HCT116 (cell line): ENCODE measurements around the gene MAP6D1. TPM values are rescaled to one million over a fixed set of nuclear protein-coding genes. Genes with fewer than 3 reads are reported as not detected.

Experiments used
- ATAC-seq: fragments of 200-7000 bp; cut with Tn5 transposase; 2 replicates; pipeline ENCODE4 v1.9.1; 2020; ENCODE audit warnings: mild to moderate bottlenecking, moderate library complexity
- BruUV-seq: library from RNA; stranded (reverse); fragments of 400-500 nt; replicated peaks from 2 replicates; lab custom pipeline; 2021; lab: Mats Ljungman, UMichigan
- CTCF ChIA-PET: fragments of 300-600 bp; sonication (Branson Sonifier 250); formaldehyde crosslinking; loops from one replicate; lab custom pipeline; 2021; ENCODE audit warnings: antibody characterized with exemption; lab: Charles Lee
- POLR2A ChIA-PET: fragments of 300-600, 350-600 bp; sonication (Branson Sonifier 250); formaldehyde crosslinking; loops from one replicate; lab custom pipeline; 2021; ENCODE audit warnings: antibody characterized with exemption; lab: Charles Lee
- RAD21 ChIA-PET, 2 experiments: fragments of 300-600 bp; sonication (Branson Sonifier 250); formaldehyde crosslinking; loops; one replicate each; lab custom pipeline; 2023; ENCODE audit warnings: low total read pairs in 2 of 2; ENCODE audit not compliant: uncharacterized antibody in 2 of 2, unreplicated experiment in 2 of 2, low non-redundant PET in 1 of 2; lab: Charles Lee
- DNase-seq: peaks from one replicate; pipeline ENCODE4 v3.0.0-alpha.2; 2010; ENCODE audit warnings: low read depth, low spot score
- H2AFZ ChIP-seq: fragments of 200-600 bp; shearing (Covaris generic), sonication (generic); 2 replicates; pipeline ENCODE4 v1.6.1; 2017; ENCODE audit warnings: low read depth, mixed run types, mixed read lengths, antibody characterized with exemption, low read length; ENCODE audit not compliant: poor library complexity, severe bottlenecking
- H3K27ac ChIP-seq: 2 replicates; pipeline ENCODE4 v1.5.1; 2012; ENCODE audit warnings: low read depth, low read length
- H3K27me3 ChIP-seq: fragments of 200-600 bp; sonication (generic); 2 replicates; pipeline ENCODE4 v1.6.1; 2016; ENCODE audit warnings: mixed run types, low read length, mixed read lengths; ENCODE audit not compliant: insufficient read depth
- H3K36me3 ChIP-seq, 2 experiments: fragments of 200-500 bp in 1 of 2; fragments of 200-600 bp in 1 of 2; sonication (Bioruptor generic) in 1 of 2; sonication (generic) in 1 of 2; 2 replicates each; pipeline versions ENCODE4 v1.5.1 to v1.6.1; 2014 to 2016; ENCODE audit warnings: low read length in 2 of 2, inconsistent platforms in 1 of 2, mixed read lengths in 1 of 2, mixed run types in 1 of 2; ENCODE audit not compliant: insufficient read depth in 2 of 2, control insufficient read depth in 1 of 2
- H3K4me1 ChIP-seq, 2 experiments: fragments of 200-600 bp in 1 of 2; sonication (generic) in 1 of 2; 2 replicates each; pipeline versions ENCODE4 v1.5.1 to v1.6.1; 2012 to 2017; ENCODE audit warnings: low read length in 2 of 2, inconsistent platforms in 1 of 2, mild to moderate bottlenecking in 1 of 2, mixed read lengths in 1 of 2, mixed run types in 1 of 2, moderate library complexity in 1 of 2; ENCODE audit not compliant: insufficient read depth in 2 of 2, control insufficient read depth in 1 of 2
- H3K4me2 ChIP-seq: fragments of 200-600 bp; sonication (generic); 2 replicates; pipeline ENCODE4 v1.6.1; 2017; ENCODE audit warnings: mixed run types, low read length, mixed read lengths
- H3K4me3 ChIP-seq, 2 experiments: fragments of 200-600 bp in 1 of 2; sonication (generic) in 1 of 2; replicated peaks in 1 of 2; 2 replicates each; pipeline ENCODE4 v1.5.1; 2011 to 2016; ENCODE audit warnings: low read length in 2 of 2, control low read depth in 1 of 2, low read depth in 1 of 2, mild to moderate bottlenecking in 1 of 2, mixed read lengths in 1 of 2, mixed run types in 1 of 2
- H3K79me2 ChIP-seq: fragments of 200-600 bp; sonication (generic); 2 replicates; pipeline ENCODE4 v1.6.1; 2017; ENCODE audit warnings: mild to moderate bottlenecking, mixed run types, low read length, moderate library complexity, mixed read lengths; ENCODE audit not compliant: insufficient read depth
- H3K9ac ChIP-seq: fragments of 200-600 bp; sonication (generic); 2 replicates; pipeline ENCODE4 v1.6.1; 2016; ENCODE audit warnings: low read length, mixed read lengths
- H3K9me2 ChIP-seq: fragments of 200-600 bp; sonication (generic), shearing (Covaris generic); 2 replicates; pipeline ENCODE4 v1.6.1; 2017; ENCODE audit warnings: mixed run types, mild to moderate bottlenecking, moderate library complexity; ENCODE audit not compliant: insufficient read depth
- H3K9me3 ChIP-seq, 2 experiments: fragments of 200-500 bp in 1 of 2; fragments of 200-600 bp in 1 of 2; sonication (Bioruptor generic) in 1 of 2; sonication (generic) in 1 of 2; 2 replicates each; pipeline ENCODE4 v1.6.1; 2014 to 2017; ENCODE audit warnings: low read length in 2 of 2, mixed read lengths in 2 of 2, inconsistent platforms in 1 of 2, low read depth in 1 of 2, mild to moderate bottlenecking in 1 of 2, mixed run types in 1 of 2, moderate library complexity in 1 of 2; ENCODE audit not compliant: control insufficient read depth in 1 of 2, insufficient read depth in 1 of 2
- H4K20me1 ChIP-seq: fragments of 200-600 bp; sonication (generic), shearing (Covaris generic); 2 replicates; pipeline ENCODE4 v1.6.1; 2017; ENCODE audit warnings: mixed run types, mild to moderate bottlenecking, moderate library complexity; ENCODE audit not compliant: insufficient read depth
- CEBPB ChIP-seq: IDR thresholded peaks from 2 replicates; pipeline ENCODE4 v1.6.1; 2012; ENCODE audit warnings: low read depth
- RAD21 ChIP-seq: IDR thresholded peaks from 2 replicates; pipeline ENCODE4 v1.6.1; 2012; ENCODE audit warnings: low read depth, mild to moderate bottlenecking
- SIN3A ChIP-seq: IDR thresholded peaks from 2 replicates; pipeline ENCODE4 v1.6.1; 2012; ENCODE audit warnings: low read depth
- SRF ChIP-seq: IDR thresholded peaks from 2 replicates; pipeline ENCODE4 v1.6.1; 2012; ENCODE audit warnings: low read depth
- TCF7L2 ChIP-seq: IDR thresholded peaks from 2 replicates; pipeline ENCODE4 v1.7.0; 2011; ENCODE audit warnings: borderline replicate concordance, inconsistent platforms; ENCODE audit not compliant: insufficient read depth, insufficient read length; ENCODE audit errors: extremely low read depth
- intact Hi-C: fragments of 100-400 bp; cut with micrococcal nuclease; formaldehyde crosslinking; loops from 2 replicates; pipeline ENCODE4 v1.10.0; 2022
- total RNA-seq: library from RNA; stranded (reverse); gene quantifications from one replicate; pipeline ENCODE4 v1.2.1, GENCODE V29; 2021; ENCODE audit not compliant: unreplicated experiment

MAP6D1 gene
- total RNA-seq, 1 experiment from 2014 or later: 5.3 TPM

DNA sequence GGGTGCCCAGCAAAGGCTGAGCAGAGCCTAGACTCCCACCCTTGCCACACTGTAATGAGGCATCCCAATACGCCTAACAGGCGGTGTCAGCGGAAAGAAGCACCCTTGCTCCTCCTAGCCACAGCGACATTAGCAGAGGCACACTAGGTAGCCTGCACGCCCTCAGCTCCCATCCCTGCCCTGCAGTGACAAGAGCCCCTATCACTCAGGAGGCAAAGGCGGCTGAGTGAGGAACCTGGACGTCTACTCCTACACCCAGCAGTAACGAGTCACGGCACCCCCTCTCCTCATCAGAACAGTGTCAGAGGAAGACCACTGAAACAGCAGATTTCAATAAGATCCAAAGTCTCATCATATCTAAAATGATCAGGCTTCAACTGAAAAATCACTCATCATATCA is 12.0 kb upstream of the MAP6D1 start:
- ChIA-PET CTCF (no interaction called here), POLR2A (no interaction called here), RAD21 (no interaction called here)
- H3K4me3 ChIP-seq: no peak overlapping the region
- H3K4me1 ChIP-seq: no peaks in the 10 kb centered on the region
- H3K27ac ChIP-seq: no peak overlapping the region
- intact Hi-C loops: no loop called here
- TF ChIP-seq TCF7L2: no peak
- no peaks in the 10 kb centered on the region for H3K9me2 ChIP-seq
- H3K36me3 ChIP-seq: peaks cover 34 to 36% of the 10 kb centered on the region in 2 experiments; a peak in 3 of 4 replicates
- H3K79me2 ChIP-seq: no peaks in the 10 kb centered on the region
- no peaks in the 10 kb centered on the region for H3K9me3 ChIP-seq
- ATAC-seq: no peak
- no peak overlapping the region for H3K4me2 ChIP-seq
- no peak overlapping the region for H2AFZ ChIP-seq
- H3K27me3 ChIP-seq: no peaks in the 10 kb centered on the region
- H4K20me1 ChIP-seq: no peaks in the 10 kb centered on the region
- H3K9ac ChIP-seq: no peak overlapping the region
- DNase-seq: no peak
- no TSS peak for BruUV-seq

DNA sequence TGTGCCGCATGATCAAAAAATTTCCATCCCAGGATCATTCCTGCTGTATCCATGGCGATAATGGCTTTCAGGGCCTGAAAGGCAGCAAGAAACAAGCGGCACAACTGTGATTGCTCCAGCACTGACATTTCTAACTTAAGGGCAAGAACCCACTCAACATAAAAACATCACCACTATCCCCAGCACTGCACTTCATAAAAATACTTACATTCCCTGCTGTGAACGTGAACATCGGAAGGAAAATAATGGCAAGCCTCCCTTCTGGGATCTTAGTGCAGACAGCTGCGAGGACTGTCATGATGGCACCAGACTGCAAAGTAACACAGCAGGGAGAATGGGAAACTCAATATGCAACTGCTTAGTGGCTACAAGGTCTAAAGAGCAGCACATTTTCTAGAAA is 8.1 kb upstream of the MAP6D1 start:
- no peaks in the 10 kb centered on the region for H3K4me1 ChIP-seq
- ChIA-PET RAD21 (no interaction called here), CTCF (no interaction called here), POLR2A (no interaction called here)
- no peaks in the 10 kb centered on the region for H3K27me3 ChIP-seq
- no peak overlapping the region for H3K27ac ChIP-seq
- H3K9me2 ChIP-seq: no peaks in the 10 kb centered on the region
- no peak overlapping the region for H3K9ac ChIP-seq
- intact Hi-C loops: no loop called here
- DNase-seq: no peak
- H4K20me1 ChIP-seq: no peaks in the 10 kb centered on the region
- no peak for ATAC-seq
- no peak overlapping the region for H3K4me3 ChIP-seq
- BruUV-seq: no TSS peak
- H3K79me2 ChIP-seq: no peaks in the 10 kb centered on the region
- no peak overlapping the region for H3K4me2 ChIP-seq
- H2AFZ ChIP-seq: no peak overlapping the region
- H3K9me3 ChIP-seq: no peaks in the 10 kb centered on the region
- peaks cover 18 to 21% of the 10 kb centered on the region in 2 experiments; a peak in 3 of 4 replicates for H3K36me3 ChIP-seq
- TF ChIP-seq CEBPB (no peak), SRF (no peak), SIN3A (no peak), TCF7L2 (no peak), RAD21 (no peak)
